Esophagus squamous epithelium (tissue), 4 donors: ENCODE data around the gene LBX2.
"Not testable (repeated sequence)": the region's sequence is repeated elsewhere in the genome, so short reads cannot be mapped to it uniquely, and the experiment has no call there.

Experiments used
- POLR2A ChIP-seq, 4 donors: fragments of 450-650 bp; IDR thresholded peaks; one replicate each; pipeline ENCODE4 v1.6.1; 2017; ENCODE audit warnings: antibody characterized with exemption in 4 of 4, mild to moderate bottlenecking in 4 of 4, moderate library complexity in 3 of 4
- TF ChIP-seq, protein P1 (sequence below), 6 experiments: fragments of 450-650 bp in 4 of 6; fragments of 200-600 bp in 2 of 6; sonication (generic) in 2 of 6; IDR thresholded peaks; one replicate each; pipeline ENCODE4 v1.5.1; 2016 to 2019; ENCODE audit warnings: antibody characterized with exemption in 6 of 6, mild to moderate bottlenecking in 4 of 6, moderate library complexity in 4 of 6

DNA sequence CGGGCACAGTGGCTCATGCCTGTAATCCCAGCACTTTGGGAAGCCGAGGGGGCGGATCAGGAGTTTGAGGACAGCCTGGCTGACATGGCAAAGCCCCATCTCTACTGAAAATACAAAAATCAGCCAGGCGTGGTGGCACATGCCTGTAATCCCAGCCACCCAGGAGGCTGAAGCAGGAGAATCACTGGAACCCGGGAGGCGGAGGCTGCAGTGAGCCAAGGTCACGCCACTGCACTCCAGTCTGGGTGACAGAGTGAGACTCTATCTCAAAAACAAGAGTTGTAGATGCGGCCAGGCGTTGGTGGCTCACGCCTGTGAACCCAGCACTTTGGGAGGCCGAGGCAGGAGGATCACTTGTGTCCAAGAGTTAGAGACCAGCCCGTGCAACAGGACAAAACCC lies 28.7 kb downstream of the LBX2 start:
- TF ChIP-seq, protein P1, sequence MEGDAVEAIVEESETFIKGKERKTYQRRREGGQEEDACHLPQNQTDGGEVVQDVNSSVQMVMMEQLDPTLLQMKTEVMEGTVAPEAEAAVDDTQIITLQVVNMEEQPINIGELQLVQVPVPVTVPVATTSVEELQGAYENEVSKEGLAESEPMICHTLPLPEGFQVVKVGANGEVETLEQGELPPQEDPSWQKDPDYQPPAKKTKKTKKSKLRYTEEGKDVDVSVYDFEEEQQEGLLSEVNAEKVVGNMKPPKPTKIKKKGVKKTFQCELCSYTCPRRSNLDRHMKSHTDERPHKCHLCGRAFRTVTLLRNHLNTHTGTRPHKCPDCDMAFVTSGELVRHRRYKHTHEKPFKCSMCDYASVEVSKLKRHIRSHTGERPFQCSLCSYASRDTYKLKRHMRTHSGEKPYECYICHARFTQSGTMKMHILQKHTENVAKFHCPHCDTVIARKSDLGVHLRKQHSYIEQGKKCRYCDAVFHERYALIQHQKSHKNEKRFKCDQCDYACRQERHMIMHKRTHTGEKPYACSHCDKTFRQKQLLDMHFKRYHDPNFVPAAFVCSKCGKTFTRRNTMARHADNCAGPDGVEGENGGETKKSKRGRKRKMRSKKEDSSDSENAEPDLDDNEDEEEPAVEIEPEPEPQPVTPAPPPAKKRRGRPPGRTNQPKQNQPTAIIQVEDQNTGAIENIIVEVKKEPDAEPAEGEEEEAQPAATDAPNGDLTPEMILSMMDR (IDR thresholded peaks at IDR 0.05) = not testable (repeated sequence)
- TF ChIP-seq POLR2A (IDR thresholded peaks at IDR 0.05) = not testable (repeated sequence)
